Mesodermal cell (in vitro differentiated cells): ENCODE results near the gene TSPAN18.

Experiments used
- H3K27ac ChIP-seq: 2 replicates; pipeline ENCODE4 v1.7.0; 2013; ENCODE audit warnings: mild to moderate bottlenecking, low read depth, low read length, moderate library complexity; ENCODE audit not compliant: severe bottlenecking
- H3K36me3 ChIP-seq: 2 replicates; pipeline ENCODE4 v1.7.1; 2013; ENCODE audit warnings: mild to moderate bottlenecking, low read length, moderate library complexity; ENCODE audit not compliant: control insufficient read depth, insufficient read depth
- H3K4me1 ChIP-seq: one replicate; pipeline ENCODE4 v1.7.1; 2013; ENCODE audit warnings: mild to moderate bottlenecking, low read length; ENCODE audit not compliant: insufficient read depth, control insufficient read depth, poor library complexity, severe bottlenecking
- H3K4me3 ChIP-seq: 2 replicates; pipeline ENCODE4 v1.7.0; 2013; ENCODE audit warnings: low read length, control low read depth, mild to moderate bottlenecking; ENCODE audit not compliant: insufficient read depth, poor library complexity, severe bottlenecking; ENCODE audit errors: extremely low read depth
- H3K9me3 ChIP-seq: 2 replicates; pipeline ENCODE4 v1.7.1; 2013; ENCODE audit warnings: mild to moderate bottlenecking, low read length, moderate library complexity; ENCODE audit not compliant: control insufficient read depth
- WGBS, 2 experiments: methylation state at CpG; one replicate each; pipeline ENCODE4 v1.1.5; 2013; ENCODE audit warnings: missing lambda C conversion rate in 2 of 2; ENCODE audit not compliant: insufficient coverage in 2 of 2; 5-methylcytosine and 5-hydroxymethylcytosine counted together

TSPAN18 gene

GRCh38 chr11:44949160-44950030, 222.6 kb downstream of the TSPAN18 start:
- 2% methylated on average over 33 to 34 of the region's 57 CpGs for WGBS, 2 experiments
- Histone ChIP-seq H3K4me3 (peak overlapping the region; percentile 93), H3K27ac (peak overlapping the region; percentile 67), H3K36me3 (peaks cover 35% of the 10 kb centered on the region), H3K9me3 (no peaks in the 10 kb centered on the region), H3K4me1 (peaks cover 40% of the 10 kb centered on the region)

GRCh38 chr11:44950031-44950624, 223.4 kb downstream of the TSPAN18 start:
- Histone ChIP-seq H3K4me1 (peaks cover 42% of the 10 kb centered on the region), H3K27ac (peak overlapping the region; percentile 67), H3K36me3 (peaks cover 29% of the 10 kb centered on the region)

GRCh38 chr11:44950625-44951476, 224.1 kb downstream of the TSPAN18 start, which contains the start of gene TP53I11:
Gene TP53I11, minus strand, starts transcription at chr11:44950883. Its CDS starts 12,548 bp downstream, at chr11:44938335.
- no peaks in the 10 kb centered on the region for H3K9me3 ChIP-seq
- 11 to 13% methylated on average over 76 to 80 of the region's 83 CpGs for WGBS, 2 experiments
- H3K4me1 ChIP-seq = peaks cover 47% of the 10 kb centered on the region
- peak within 1 kb of the TSS; percentile 93 for H3K4me3 ChIP-seq
- peak within 1 kb of the TSS; percentile 67 for H3K27ac ChIP-seq
- peaks cover 22% of the 10 kb centered on the region for H3K36me3 ChIP-seq

More at GRCh38 chr11:44950031-44950624, 223.4 kb downstream of the TSPAN18 start:
- 0 to 1% methylated on average over 51 to 57 of the region's 63 CpGs for WGBS, 2 experiments
- H3K9me3 ChIP-seq = no peaks in the 10 kb centered on the region
- peak overlapping the region; percentile 93 for H3K4me3 ChIP-seq

GRCh38 chr11:44952082-44952481, 225.3 kb downstream of the TSPAN18 start:
- 30 to 80% methylated on average over 1 to 2 of the region's 2 CpGs for WGBS, 2 experiments
- peaks cover 11% of the 10 kb centered on the region for H3K36me3 ChIP-seq
- H3K9me3 ChIP-seq = no peaks in the 10 kb centered on the region
- H3K4me3 ChIP-seq = no peak overlapping the region
- peaks cover 53% of the 10 kb centered on the region for H3K4me1 ChIP-seq
- H3K27ac ChIP-seq = no peak overlapping the region

GRCh38 chr11:44952500-44953260, 225.9 kb downstream of the TSPAN18 start:
- Histone ChIP-seq H3K4me1 (peaks cover 57% of the 10 kb centered on the region), H3K36me3 (peaks cover 7% of the 10 kb centered on the region), H3K4me3 (no peak overlapping the region), H3K27ac (peak overlapping the region; percentile 43), H3K9me3 (no peaks in the 10 kb centered on the region)
- 63 to 64% methylated on average over 2 to 3 of the region's 3 CpGs for WGBS, 2 experiments

- no peak overlapping the region for H3K4me3 ChIP-seq
- no peaks in the 10 kb centered on the region for H3K9me3 ChIP-seq
- H3K4me1 ChIP-seq = peaks cover 64% of the 10 kb centered on the region
- peak overlapping the region; percentile 74 for H3K27ac ChIP-seq
- 50 to 57% methylated on average over 9 to 10 of the region's 12 CpGs for WGBS, 2 experiments
- H3K36me3 ChIP-seq = no peaks in the 10 kb centered on the region
These were observed 227.5 kb downstream of the TSPAN18 start for GRCh38 chr11:44954051-44954906.

GRCh38 chr11:44955015-44955738, 228.4 kb downstream of the TSPAN18 start:
- Histone ChIP-seq H3K4me3 (no peak overlapping the region), H3K9me3 (no peaks in the 10 kb centered on the region), H3K36me3 (no peaks in the 10 kb centered on the region), H3K27ac (peak overlapping the region; percentile 74), H3K4me1 (peaks cover 69% of the 10 kb centered on the region)
- 44 to 55% methylated on average over 4 of the region's 5 CpGs for WGBS, 2 experiments

GRCh38 chr11:44957040-44957515, 230.3 kb downstream of the TSPAN18 start:
- H3K27ac ChIP-seq = peak overlapping the region; percentile 23
- WGBS, 2 experiments = 12 to 14% methylated on average over 26 to 28 of the region's 35 CpGs
- peaks cover 70% of the 10 kb centered on the region for H3K4me1 ChIP-seq
- no peaks in the 10 kb centered on the region for H3K36me3 ChIP-seq
- no peaks in the 10 kb centered on the region for H3K9me3 ChIP-seq
- H3K4me3 ChIP-seq = no peak overlapping the region
